ENCODE data around the gene BBS9.

DNA sequence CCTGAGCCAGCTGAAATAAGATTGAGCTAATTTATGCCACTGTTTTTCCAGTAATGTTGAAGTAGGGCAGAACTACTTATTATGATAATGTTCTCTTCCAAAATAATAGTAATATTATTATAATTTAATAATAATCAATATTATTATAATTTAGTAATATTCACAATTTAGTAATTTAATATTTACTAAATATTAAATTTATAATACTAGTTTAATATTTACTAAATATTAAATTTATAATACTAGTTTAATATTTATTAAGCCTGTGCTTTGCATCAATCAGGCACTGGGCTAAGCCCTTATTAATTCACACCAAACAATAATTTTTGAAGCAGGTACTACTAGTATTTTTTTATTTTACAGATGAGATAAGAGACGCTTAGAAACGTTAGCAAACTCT is 170.1 kb downstream of the BBS9 start:
- no peak for TF ChIP-seq POLR2AphosphoS5 (IDR thresholded peaks at IDR 0.05; ENCODE audit: low read depth, low read length)
- TF ChIP-seq TAF1 (IDR thresholded peaks at IDR 0.05; ENCODE audit: borderline replicate concordance, insufficient read depth, low read length), result no peak
